ENCODE data around the gene GRAP2. TPM values are rescaled to one million over a fixed set of nuclear protein-coding genes. Genes with fewer than 3 reads are reported as not detected.

Gene GRAP2
- total and polyA plus RNA-seq, 2 donors (not counting 3 experiments of a cell fraction or from before 2014, with no cell fraction given): 0.04 TPM; not detected in 1

GRCh38 chr22:40022536-40023240 is 121.8 kb downstream of the GRAP2 start:
- H3K4me2 ChIP-seq (ENCODE audit: insufficient read depth, low read length): no peak overlapping the region
- no peak for FAIRE-seq
- DNase-seq (ENCODE audit: low read depth, low spot score): no peak
- H3K9me1 ChIP-seq (replicated peaks; ENCODE audit: control insufficient read depth, extremely low read depth, insufficient read depth, low read length): no peaks in the 10 kb centered on the region
- H3K36me3 ChIP-seq (ENCODE audit: control insufficient read depth in 2 of 2, extremely low read depth in 1 of 2, insufficient read depth in 2 of 2, low read length in 2 of 2): no peaks in the 10 kb centered on the region
- H2AFZ ChIP-seq (ENCODE audit: low read depth, low read length): no peak overlapping the region
- BruUV-seq (replicated peaks): no TSS peak
- POLR2A ChIA-PET: interaction anchor here (0.6 kb wide), 1 partner anchor 478 kb away, joined by 3 read pairs; no protein-coding TSS in a partner anchor
- H3K27me3 ChIP-seq (ENCODE audit: control insufficient read depth in 2 of 2, insufficient read depth in 2 of 2, low read length in 2 of 2): no peaks in the 10 kb centered on the region
- no peaks in the 10 kb centered on the region for H3K9me3 ChIP-seq (replicated peaks; ENCODE audit: control insufficient read depth, insufficient read depth, low read length)
- no peak overlapping the region for H3K27ac ChIP-seq (ENCODE audit: insufficient read depth, low read depth, low read length)
- no peak overlapping the region for H3K9ac ChIP-seq (replicated peaks; ENCODE audit: extremely low read depth, insufficient read depth, low read length)
- intact Hi-C loops (cut with micrococcal nuclease) (loop anchor here (10.0 kb wide), 1 partner anchor 218 kb away; no protein-coding TSS in a partner anchor), dilution Hi-C loops (cut with MboI; ENCODE audit: extremely low pct_ligation_motif_present, low sequenced_read_pairs) (loop anchor here (25.0 kb wide), 1 partner anchor 460 kb away; the partner anchor contains the start of gene CACNA1I)
- H3K4me3 ChIP-seq (replicated peaks in 1 of 3; ENCODE audit: insufficient read depth in 1 of 3, low read depth in 1 of 3, low read length in 3 of 3): no peak overlapping the region
- no peaks in the 10 kb centered on the region for H4K20me1 ChIP-seq (replicated peaks; ENCODE audit: control insufficient read depth, extremely low read depth, insufficient read depth, low read length)
- CTCF ChIA-PET: interaction anchor here (0.8 to 4.7 kb wide), 8 partner anchors 13 to 487 kb away, joined by 3 to 157 read pairs (median 8); no protein-coding TSS in a partner anchor
- no peaks in the 10 kb centered on the region for H3K79me2 ChIP-seq (ENCODE audit: control insufficient read depth, insufficient read depth, low read length)
- H3K4me1 ChIP-seq (ENCODE audit: control insufficient read depth, extremely low read depth, insufficient read depth, low read length): no peaks in the 10 kb centered on the region
- TF ChIP-seq CTCF (IDR thresholded peaks at IDR 0.05; ENCODE audit: extremely low read depth in 1 of 2, insufficient read depth in 1 of 2, low read depth in 1 of 2, low read length in 2 of 2) (no peak), POLR2A (IDR thresholded peaks at IDR 0.05; ENCODE audit: low read depth, low read length) (no peak), POLR2AphosphoS5 (IDR thresholded peaks at IDR 0.05; ENCODE audit: insufficient read depth, low read depth, low read length) (no peak), EZH2 (IDR thresholded peaks at IDR 0.05; ENCODE audit: borderline replicate concordance, low read depth, low read length, severe bottlenecking) (no peak), FOS (IDR thresholded peaks at IDR 0.05; ENCODE audit: borderline replicate concordance, insufficient read depth, low read length) (no peak), GATA2 (IDR thresholded peaks at IDR 0.05; ENCODE audit: insufficient read depth, insufficient read length, low read depth, low read length) (no peak), JUN (IDR thresholded peaks at IDR 0.05; ENCODE audit: borderline replicate concordance, insufficient read depth, insufficient read length, low read depth) (no peak), MYC (IDR thresholded peaks at IDR 0.05; ENCODE audit: low read depth, low read length) (no peak)
- TF ChIP-seq, protein P1, sequence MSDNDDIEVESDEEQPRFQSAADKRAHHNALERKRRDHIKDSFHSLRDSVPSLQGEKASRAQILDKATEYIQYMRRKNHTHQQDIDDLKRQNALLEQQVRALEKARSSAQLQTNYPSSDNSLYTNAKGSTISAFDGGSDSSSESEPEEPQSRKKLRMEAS (IDR thresholded peaks at IDR 0.05; ENCODE audit: insufficient read depth, insufficient read length): no peak

Small RNA genes within 50 kb of the gene (small RNA-seq; reads per million reads assigned to genes)
- gene RN7SKP210 (ENCODE audit: insufficient read depth, insufficient read length, low read depth, low replicate concordance): not detected

Other genes with a start within 250 kb of the GRAP2 start
- gene ENTHD1, start 7.3 kb upstream of the GRAP2 start, total RNA-seq: not detected in 2 replicates
- not detected in 2 replicates for gene ENTHD1, start 7.3 kb upstream of the GRAP2 start, polyA plus RNA-seq
- not detected in 2 replicates for gene TMA7B, start 59.3 kb downstream of the GRAP2 start, total RNA-seq
- not detected in 2 replicates for gene TMA7B, start 59.3 kb downstream of the GRAP2 start, polyA plus RNA-seq
- gene FAM83F, start 93.9 kb downstream of the GRAP2 start, total RNA-seq: not detected in 2 replicates
- gene FAM83F, start 93.9 kb downstream of the GRAP2 start, polyA plus RNA-seq: not detected in 2 replicates

Data from endothelial cell of umbilical vein (primary cell).